ENCODE data around the gene CRMP1. TPM values are rescaled to one million over a fixed set of nuclear protein-coding genes. Genes with fewer than 3 reads are reported as not detected.

Gene CRMP1
- total and polyA plus RNA-seq, 2 of the 8 experiments (the other 6 are each of a cell fraction or from before 2014, with no cell fraction given) = 120 to 131 TPM

GRCh38 chr4:5923376-5923775 lies 30.5 kb upstream of the CRMP1 start (continued):
- no peak for TF ChIP-seq GTF2F1 (IDR thresholded peaks at IDR 0.05; ENCODE audit: borderline replicate concordance, low read depth, low read length)
- TF ChIP-seq KDM1A (IDR thresholded peaks at IDR 0.05; ENCODE audit: borderline replicate concordance, low read length) = no peak
- no peak for TF ChIP-seq MAX (IDR thresholded peaks at IDR 0.05)
- no peak for TF ChIP-seq CBX8 (IDR thresholded peaks at IDR 0.05; ENCODE audit: borderline replicate concordance, low read depth, low read length)
- no peak for TF ChIP-seq CHD1 (IDR thresholded peaks at IDR 0.05; ENCODE audit: low read depth, low read length)
- TF ChIP-seq SAP30 (IDR thresholded peaks at IDR 0.05; ENCODE audit: insufficient read depth, insufficient replicate concordance, low read length) = no peak

All from H1 (cell line).